Lower lobe of right lung (tissue), 2 donors: ENCODE data around the gene NR3C1. TPM values are rescaled to one million over a fixed set of nuclear protein-coding genes. Genes with fewer than 3 reads are reported as not detected.
A peak's percentile ranks its signal among the peaks of the same experiment; 100 is the strongest.

Source experiments
- ATAC-seq, 2 donors: fragments of 200-7000 bp; cut with Tn5 transposase; one replicate each; pipeline ENCODE4 v1.9.1; 2020 to 2022; ENCODE audit warnings: mild to moderate bottlenecking in 2 of 2, moderate library complexity in 2 of 2
- DNase-seq: peaks from one replicate; pipeline ENCODE4 v3.0.0-alpha.2; 2020
- H3K27ac ChIP-seq: fragments of 200-600 bp; one replicate; pipeline ENCODE4 v1.8.0; 2022
- H3K27me3 ChIP-seq: fragments of 200-600 bp; one replicate; pipeline ENCODE4 v1.8.0; 2022; ENCODE audit warnings: low read depth
- H3K36me3 ChIP-seq: fragments of 200-600 bp; one replicate; pipeline ENCODE4 v1.8.0; 2022; ENCODE audit warnings: mild to moderate bottlenecking
- H3K4me1 ChIP-seq: fragments of 200-600 bp; one replicate; pipeline ENCODE4 v1.8.0; 2022
- H3K4me3 ChIP-seq: fragments of 200-600 bp; one replicate; pipeline ENCODE4 v1.8.0; 2022; ENCODE audit warnings: mild to moderate bottlenecking
- H3K9me3 ChIP-seq: fragments of 200-600 bp; one replicate; pipeline ENCODE4 v1.8.0; 2022
- intact Hi-C: fragments of 100-400 bp; cut with DNase I; formaldehyde crosslinking; loops from one replicate; pipeline ENCODE4 v1.11.0; 2022
- total RNA-seq: library from RNA; stranded (reverse); fragmentation: NEBNext Ultra II Directional; extraction: Animal tissue kit (Norgen Biotek cat#: 25700); gene quantifications from one replicate; pipeline ENCODE4 v1.2.1, GENCODE V29; 2021
- TF ChIP-seq, protein P1 (sequence below): fragments of 200-600 bp; IDR thresholded peaks from one replicate; pipeline ENCODE4 v1.8.0; 2022; ENCODE audit warnings: antibody characterized with exemption, mild to moderate bottlenecking
- donor health status: DM: no; HTN: yes; CAD: no; lungs with severe emphysema.

NR3C1 gene
- total RNA-seq, 1 donor from 2014 or later = 110 TPM

DNA sequence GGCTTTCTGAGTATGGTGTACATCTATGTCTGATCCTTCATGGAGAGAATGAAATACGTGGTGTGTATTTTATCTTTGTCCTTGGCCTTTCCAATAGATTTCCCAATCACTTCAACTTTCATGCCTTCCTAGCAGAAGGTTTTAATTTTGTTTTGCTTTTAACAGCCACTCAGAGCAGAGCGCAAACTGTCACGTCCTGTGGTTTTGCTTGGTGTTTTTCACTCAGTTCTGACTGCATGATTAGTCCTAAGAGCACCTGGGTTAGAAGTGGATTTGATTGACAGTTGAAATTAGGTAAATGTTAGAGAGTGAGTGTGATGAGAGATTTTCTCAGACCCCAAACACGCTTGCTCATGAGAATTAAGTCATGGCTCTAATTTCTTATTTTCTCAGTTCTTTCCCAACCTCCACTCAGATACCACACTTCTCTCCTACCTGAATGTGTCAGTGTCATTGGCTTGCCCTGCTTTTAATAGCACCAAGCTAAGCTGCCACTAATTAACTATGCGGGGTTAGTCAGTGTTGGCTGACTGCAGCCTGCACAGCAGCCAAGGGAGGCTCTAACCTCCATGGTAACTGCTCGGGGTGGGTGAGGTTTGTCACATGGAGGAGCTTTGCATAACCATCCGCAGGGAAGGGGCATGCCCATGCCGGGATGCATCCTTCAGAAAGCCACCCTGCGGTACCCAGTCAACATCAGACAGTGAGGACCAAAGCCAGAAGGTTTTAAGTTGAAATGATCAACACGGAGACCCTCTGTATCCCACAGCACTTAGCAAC lies 173.4 kb downstream of the NR3C1 start:
- Histone ChIP-seq H3K36me3 (no peaks in the 10 kb centered on the region), H3K4me1 (peaks cover 14% of the 10 kb centered on the region), H3K4me3 (no peak overlapping the region), H3K27ac (no peak overlapping the region), H3K9me3 (no peaks in the 10 kb centered on the region), H3K27me3 (no peaks in the 10 kb centered on the region)
- TF ChIP-seq, protein P1, sequence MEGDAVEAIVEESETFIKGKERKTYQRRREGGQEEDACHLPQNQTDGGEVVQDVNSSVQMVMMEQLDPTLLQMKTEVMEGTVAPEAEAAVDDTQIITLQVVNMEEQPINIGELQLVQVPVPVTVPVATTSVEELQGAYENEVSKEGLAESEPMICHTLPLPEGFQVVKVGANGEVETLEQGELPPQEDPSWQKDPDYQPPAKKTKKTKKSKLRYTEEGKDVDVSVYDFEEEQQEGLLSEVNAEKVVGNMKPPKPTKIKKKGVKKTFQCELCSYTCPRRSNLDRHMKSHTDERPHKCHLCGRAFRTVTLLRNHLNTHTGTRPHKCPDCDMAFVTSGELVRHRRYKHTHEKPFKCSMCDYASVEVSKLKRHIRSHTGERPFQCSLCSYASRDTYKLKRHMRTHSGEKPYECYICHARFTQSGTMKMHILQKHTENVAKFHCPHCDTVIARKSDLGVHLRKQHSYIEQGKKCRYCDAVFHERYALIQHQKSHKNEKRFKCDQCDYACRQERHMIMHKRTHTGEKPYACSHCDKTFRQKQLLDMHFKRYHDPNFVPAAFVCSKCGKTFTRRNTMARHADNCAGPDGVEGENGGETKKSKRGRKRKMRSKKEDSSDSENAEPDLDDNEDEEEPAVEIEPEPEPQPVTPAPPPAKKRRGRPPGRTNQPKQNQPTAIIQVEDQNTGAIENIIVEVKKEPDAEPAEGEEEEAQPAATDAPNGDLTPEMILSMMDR = no peak
- DNase-seq (no peak), ATAC-seq (peak; percentile 6 to 21)
- intact Hi-C loops = no loop called here

- intact Hi-C loops = no loop called here
These were observed 174.0 kb downstream of the NR3C1 start for GRCh38 chr5:143229426-143229895.

DNA sequence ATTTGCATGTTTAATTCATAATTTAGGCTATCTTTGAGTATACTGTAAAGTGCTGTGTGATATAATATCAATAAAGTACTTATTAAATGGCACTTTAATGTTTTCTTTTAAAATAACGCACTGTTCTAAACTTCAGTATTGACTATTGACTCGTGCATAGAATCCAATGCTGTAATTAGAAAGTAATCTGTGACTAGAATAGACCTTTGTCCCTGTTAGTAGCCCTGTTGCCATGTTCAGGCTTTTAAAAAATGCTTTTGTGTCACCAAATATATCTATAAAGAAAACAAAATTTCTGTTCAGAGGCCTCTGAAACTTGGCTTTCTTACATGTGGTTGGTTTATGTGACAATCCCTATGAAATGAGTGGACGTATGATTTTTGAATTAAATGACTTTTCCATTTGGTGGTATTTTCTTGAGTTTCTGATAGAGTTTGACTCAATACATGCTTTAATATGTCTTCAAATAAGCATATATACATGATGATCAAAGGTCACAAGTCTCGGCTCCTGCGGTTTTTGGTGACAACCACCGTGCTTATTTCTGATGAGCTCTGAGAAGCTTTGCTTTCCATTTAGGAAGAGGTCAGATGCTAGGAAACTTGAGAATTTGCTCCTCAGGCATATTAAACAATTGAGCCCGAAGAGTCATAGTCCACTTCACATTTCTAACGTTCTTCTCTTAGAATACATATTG lies 174.7 kb downstream of the NR3C1 start:
- Histone ChIP-seq H3K9me3 (no peaks in the 10 kb centered on the region), H3K4me3 (no peak overlapping the region), H3K27me3 (no peaks in the 10 kb centered on the region), H3K36me3 (no peaks in the 10 kb centered on the region), H3K4me1 (peaks cover 14% of the 10 kb centered on the region), H3K27ac (peak overlapping the region; percentile 37)
- TF ChIP-seq, protein P1 = no peak
- no peak for DNase-seq
- intact Hi-C loops = no loop called here
- no peak for ATAC-seq

More at GRCh38 chr5:143229426-143229895, 174.0 kb downstream of the NR3C1 start:
- TF ChIP-seq, protein P1 = no peak
- Histone ChIP-seq H3K27ac (peak overlapping the region; percentile 37), H3K4me3 (no peak overlapping the region), H3K27me3 (no peaks in the 10 kb centered on the region), H3K9me3 (no peaks in the 10 kb centered on the region), H3K4me1 (peaks cover 14% of the 10 kb centered on the region), H3K36me3 (no peaks in the 10 kb centered on the region)
- peak; percentile 8 to 13 for ATAC-seq
- no peak for DNase-seq
